ENCODE results near the gene NFKBIA. TPM values are rescaled to one million over a fixed set of nuclear protein-coding genes. Genes with fewer than 3 reads are reported as not detected.
A peak's percentile ranks its signal among the peaks of the same experiment; 100 is the strongest.

Gene NFKBIA
- total and polyA plus RNA-seq, 12 donors: 41.0 to 98.5 (median 68.6) TPM

DNA sequence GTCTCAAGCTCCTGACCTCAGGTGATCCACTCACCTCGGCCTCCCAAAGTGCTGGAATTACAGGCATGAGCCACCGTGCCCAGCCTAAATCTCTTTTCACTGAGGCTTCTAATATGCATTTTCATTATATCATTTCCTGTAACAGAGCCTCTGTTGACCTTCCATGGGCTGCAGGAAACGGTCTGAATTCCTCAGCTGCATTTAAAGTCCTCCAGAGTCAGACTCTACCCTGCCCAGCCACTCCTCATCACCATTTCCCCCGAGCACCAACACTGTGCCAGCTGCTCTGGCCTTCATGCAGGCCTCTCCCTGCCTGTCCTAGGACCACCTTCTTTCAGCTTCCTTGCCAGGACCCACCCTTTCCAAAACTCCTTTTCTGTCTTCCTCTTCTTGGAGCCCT is 9.8 kb upstream of the NFKBIA start:
- H3K27me3 ChIP-seq: no peaks in the 10 kb centered on the region
- H3K36me3 ChIP-seq: no peaks in the 10 kb centered on the region
- WGBS, 2 donors: 41 to 42% methylated on average over 4 of the region's 4 CpGs
- peak overlapping the region; percentile 9 to 79 (median 55) for H3K27ac ChIP-seq
- H3K4me1 ChIP-seq: peaks cover 4 to 61% (median 29%) of the 10 kb centered on the region in 9 donors
- no peak overlapping the region for H3K4me3 ChIP-seq
- no peaks in the 10 kb centered on the region for H3K9me3 ChIP-seq
- no peak for TF ChIP-seq CTCF (IDR thresholded peaks at IDR 0.05)
- ATAC-seq (peak; percentile 31 to 78 (median 60)), DNase-seq (peak in 1 of 2 donors; percentile 37)
- intact Hi-C loops (cut with DNase I): loop anchor here in 9 of 10 donors (2.0 to 10.0 kb wide), 8 partner anchors 190 to 372 kb away; partner anchors contain the start of gene FAM177A1 (in 2 of the 9)

DNA sequence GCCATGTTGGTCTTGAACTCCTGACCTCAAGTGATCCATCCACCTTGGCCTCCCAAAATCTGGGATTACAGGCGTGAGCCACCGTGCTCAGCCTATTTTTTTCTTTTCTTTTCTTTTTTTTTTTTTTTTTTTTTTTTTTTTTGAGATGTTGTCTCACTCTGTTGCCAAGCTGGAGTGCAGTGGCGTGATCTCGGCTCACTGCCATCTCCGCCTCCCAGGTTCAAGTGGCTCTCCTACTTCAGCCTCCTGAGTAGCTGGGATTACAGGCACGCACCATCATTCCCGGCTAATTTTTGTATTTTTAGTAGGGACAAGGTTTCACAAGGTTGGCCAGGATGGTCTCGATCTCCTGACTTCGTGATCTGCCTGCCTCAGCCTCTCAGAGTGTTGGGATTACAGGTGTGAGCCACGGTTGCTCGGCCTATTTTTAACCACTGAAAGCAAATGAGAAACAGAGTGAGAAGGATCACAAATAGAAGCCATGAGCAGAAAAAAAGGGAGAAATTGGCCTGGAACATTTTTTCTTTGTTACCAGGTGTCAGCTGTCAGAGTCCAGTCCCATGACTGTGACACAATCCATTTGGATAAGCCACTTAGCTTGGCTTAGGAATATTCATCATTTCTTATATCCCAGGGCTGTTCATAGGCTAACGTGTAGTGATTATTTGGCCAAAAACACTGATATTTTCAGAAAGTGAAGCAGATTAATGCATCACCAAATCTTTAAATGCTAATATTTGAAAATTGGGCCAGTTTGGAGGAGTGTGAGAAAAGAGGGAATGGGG is 7.9 kb upstream of the NFKBIA start:
- DNase-seq (no peak), ATAC-seq (peak in 1 of 8 donors; percentile 46)
- WGBS, 2 donors: 74 to 76% methylated on average over 12 of the region's 12 CpGs
- Histone ChIP-seq H3K4me1 (peaks cover 4 to 79% (median 34%) of the 10 kb centered on the region in 9 donors), H3K27ac (peak overlapping the region in 3 of 10 donors; percentile 44 to 75 (median 48)), H3K4me3 (peak overlapping the region in 3 of 10 donors; percentile 13 to 29 (median 20)), H3K9me3 (no peaks in the 10 kb centered on the region), H3K27me3 (no peaks in the 10 kb centered on the region), H3K36me3 (no peaks in the 10 kb centered on the region)
- intact Hi-C loops (cut with DNase I): loop anchor here (1.0 to 10.0 kb wide), 11 partner anchors 188 to 370 kb away; partner anchors contain the start of gene FAM177A1 (in 2 of the 10)
- no peak for TF ChIP-seq CTCF (IDR thresholded peaks at IDR 0.05)

- H3K27me3 ChIP-seq: no peaks in the 10 kb centered on the region
- DNase-seq (no peak), ATAC-seq (no peak)
- no peaks in the 10 kb centered on the region for H3K36me3 ChIP-seq
- H3K27ac ChIP-seq: peak overlapping the region in 4 of 10 donors; percentile 42 to 64 (median 55)
- TF ChIP-seq CTCF (IDR thresholded peaks at IDR 0.05): no peak
- H3K4me3 ChIP-seq: no peak overlapping the region
- no peaks in the 10 kb centered on the region for H3K9me3 ChIP-seq
- intact Hi-C loops (cut with DNase I): loop anchor here in 9 of 10 donors (5.0 to 10.0 kb wide), 7 partner anchors 186 to 369 kb away; partner anchors contain the start of gene FAM177A1 (in 2 of the 9)
- peaks cover 4 to 90% (median 48%) of the 10 kb centered on the region in 9 donors for H3K4me1 ChIP-seq
- WGBS, 2 donors: 72 to 77% methylated on average over 6 of the region's 6 CpGs
Observed at GRCh38 chr14:35410858-35411257, 6.3 kb upstream of the NFKBIA start.

DNA sequence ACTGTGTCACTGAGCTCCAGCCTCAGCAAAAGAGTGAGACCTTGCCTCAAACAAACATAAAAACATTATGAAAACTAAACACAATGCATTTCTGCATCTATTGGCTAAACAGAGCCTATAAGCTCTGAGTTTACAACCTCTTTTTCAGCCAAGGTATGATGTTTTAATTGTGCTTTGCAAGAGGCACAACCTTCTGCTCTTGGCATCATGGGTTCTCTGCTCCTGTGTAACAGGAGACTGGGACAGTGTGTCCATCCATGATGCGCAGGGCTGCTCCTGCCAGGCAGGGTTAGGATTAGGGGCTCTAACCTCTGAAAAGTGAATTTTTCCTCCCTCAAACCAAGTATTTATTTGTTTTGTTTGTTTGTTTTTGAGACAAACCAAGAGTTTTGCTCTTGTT is 5.0 kb upstream of the NFKBIA start:
- H3K9me3 ChIP-seq: no peaks in the 10 kb centered on the region
- H3K4me1 ChIP-seq: peaks cover 8 to 89% (median 47%) of the 10 kb centered on the region in 9 donors
- TF ChIP-seq CTCF (IDR thresholded peaks at IDR 0.05): no peak
- H3K36me3 ChIP-seq: no peaks in the 10 kb centered on the region
- intact Hi-C loops (cut with DNase I): loop anchor here in 5 of 10 donors (5.0 to 10.0 kb wide), 6 partner anchors 105 to 287 kb away; partner anchors contain the start of genes PPP2R3C (in 1 of the 5), PRORP (in 1 of the 5) and PSMA6 (in 1 of the 5)
- H3K27me3 ChIP-seq: no peaks in the 10 kb centered on the region
- no peak for DNase-seq
- peak overlapping the region in 8 of 10 donors; percentile 49 to 88 (median 73) for H3K27ac ChIP-seq
- ATAC-seq: no peak
- H3K4me3 ChIP-seq: no peak overlapping the region
- WGBS, 2 donors: 96 to 98% methylated on average over 1 of the region's 1 CpG
